Breast epithelium (tissue), 4 donors: ENCODE measurements around the gene HMGB1. TPM values are rescaled to one million over a fixed set of nuclear protein-coding genes. Genes with fewer than 3 reads are reported as not detected.

Experiments used
- DNase-seq, 2 donors: peaks; one replicate each; pipeline ENCODE4 v3.0.0-alpha.2; 2019; ENCODE audit warnings: low spot score in 2 of 2
- H3K27ac ChIP-seq, 2 donors: fragments of 200-600 bp; sonication (generic) in 1 of 2; one replicate each; pipeline ENCODE4 v1.5.1; 2016 to 2019; ENCODE audit warnings: mild to moderate bottlenecking in 1 of 2
- H3K27me3 ChIP-seq, 2 donors: fragments of 200-600 bp; sonication (generic) in 1 of 2; one replicate each; pipeline versions ENCODE4 v1.5.1 to v1.6.0; 2017 to 2019; ENCODE audit warnings: control low read depth in 1 of 2, mild to moderate bottlenecking in 1 of 2
- H3K36me3 ChIP-seq: fragments of 200-600 bp; one replicate; pipeline ENCODE4 v1.5.1; 2019
- H3K4me1 ChIP-seq, 2 donors: fragments of 200-600 bp; sonication (generic); one replicate each; pipeline ENCODE4 v1.5.1; 2016 to 2019; ENCODE audit warnings: control low read depth in 1 of 2
- H3K4me3 ChIP-seq, 3 donors: fragments of 200-600 bp; sonication (generic); 1 replicate in 2 of 3; 2 replicates in 1 of 3; pipeline ENCODE4 v1.5.1; 2016 to 2019; ENCODE audit warnings: mild to moderate bottlenecking in 3 of 3, moderate library complexity in 2 of 3
- H3K9me3 ChIP-seq, 2 donors: fragments of 200-600 bp; sonication (generic) in 1 of 2; one replicate each; pipeline ENCODE4 v1.5.1; 2016 to 2019; ENCODE audit warnings: control low read depth in 1 of 2
- POLR2A ChIP-seq: fragments of 450-650 bp; IDR thresholded peaks from one replicate; pipeline ENCODE4 v1.6.1; 2016; ENCODE audit warnings: antibody characterized with exemption, mild to moderate bottlenecking, moderate library complexity
- POLR2AphosphoS5 ChIP-seq, 3 donors: sonication (generic); formaldehyde crosslinking; IDR thresholded peaks; one replicate each; pipeline ENCODE4 v1.6.1; 2017; ENCODE audit warnings: antibody characterized with exemption in 3 of 3
- intact Hi-C: fragments of 100-400 bp; cut with DNase I; formaldehyde crosslinking; loops from one replicate; pipeline ENCODE4 v1.15.1; 2023; ENCODE audit warnings: low total_unique reads
- total RNA-seq, 3 donors: library from RNA; depleted of rRNA; stranded (reverse); fragments of >200 nt; gene quantifications; one replicate each; pipeline ENCODE4 v1.1.0, GENCODE V29; 2016
- TF ChIP-seq, protein P1 (sequence below), 3 donors: fragments of 450-650 bp; IDR thresholded peaks; one replicate each; pipeline ENCODE4 v1.5.1; 2016 to 2017; ENCODE audit warnings: antibody characterized with exemption in 3 of 3, mild to moderate bottlenecking in 3 of 3, moderate library complexity in 3 of 3

HMGB1 gene
- total RNA-seq, 3 donors from 2014 or later, result 185 to 269 (median 262) TPM

GRCh38 chr13:30415430-30416030 is 50.2 kb downstream of the HMGB1 start:
- Histone ChIP-seq H3K27ac (no peak overlapping the region), H3K4me1 (no peaks in the 10 kb centered on the region), H3K4me3 (no peak overlapping the region), H3K36me3 (no peaks in the 10 kb centered on the region), H3K27me3 (no peaks in the 10 kb centered on the region), H3K9me3 (no peaks in the 10 kb centered on the region)
- TF ChIP-seq POLR2AphosphoS5 (IDR thresholded peaks at IDR 0.05) (no peak), POLR2A (no peak)
- TF ChIP-seq, protein P1, sequence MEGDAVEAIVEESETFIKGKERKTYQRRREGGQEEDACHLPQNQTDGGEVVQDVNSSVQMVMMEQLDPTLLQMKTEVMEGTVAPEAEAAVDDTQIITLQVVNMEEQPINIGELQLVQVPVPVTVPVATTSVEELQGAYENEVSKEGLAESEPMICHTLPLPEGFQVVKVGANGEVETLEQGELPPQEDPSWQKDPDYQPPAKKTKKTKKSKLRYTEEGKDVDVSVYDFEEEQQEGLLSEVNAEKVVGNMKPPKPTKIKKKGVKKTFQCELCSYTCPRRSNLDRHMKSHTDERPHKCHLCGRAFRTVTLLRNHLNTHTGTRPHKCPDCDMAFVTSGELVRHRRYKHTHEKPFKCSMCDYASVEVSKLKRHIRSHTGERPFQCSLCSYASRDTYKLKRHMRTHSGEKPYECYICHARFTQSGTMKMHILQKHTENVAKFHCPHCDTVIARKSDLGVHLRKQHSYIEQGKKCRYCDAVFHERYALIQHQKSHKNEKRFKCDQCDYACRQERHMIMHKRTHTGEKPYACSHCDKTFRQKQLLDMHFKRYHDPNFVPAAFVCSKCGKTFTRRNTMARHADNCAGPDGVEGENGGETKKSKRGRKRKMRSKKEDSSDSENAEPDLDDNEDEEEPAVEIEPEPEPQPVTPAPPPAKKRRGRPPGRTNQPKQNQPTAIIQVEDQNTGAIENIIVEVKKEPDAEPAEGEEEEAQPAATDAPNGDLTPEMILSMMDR (IDR thresholded peaks at IDR 0.05), result no peak
- intact Hi-C loops, result no loop called here
- DNase-seq, result no peak

GRCh38 chr13:30413842-30414241 is 51.9 kb downstream of the HMGB1 start:
- Histone ChIP-seq H3K9me3 (no peaks in the 10 kb centered on the region), H3K4me1 (no peaks in the 10 kb centered on the region), H3K27me3 (no peaks in the 10 kb centered on the region), H3K27ac (no peak overlapping the region), H3K36me3 (no peaks in the 10 kb centered on the region), H3K4me3 (no peak overlapping the region)
- DNase-seq, result no peak
- intact Hi-C loops, result no loop called here
- TF ChIP-seq, protein P1 (IDR thresholded peaks at IDR 0.05), result no peak
- TF ChIP-seq POLR2A (no peak), POLR2AphosphoS5 (IDR thresholded peaks at IDR 0.05) (no peak)

DNA sequence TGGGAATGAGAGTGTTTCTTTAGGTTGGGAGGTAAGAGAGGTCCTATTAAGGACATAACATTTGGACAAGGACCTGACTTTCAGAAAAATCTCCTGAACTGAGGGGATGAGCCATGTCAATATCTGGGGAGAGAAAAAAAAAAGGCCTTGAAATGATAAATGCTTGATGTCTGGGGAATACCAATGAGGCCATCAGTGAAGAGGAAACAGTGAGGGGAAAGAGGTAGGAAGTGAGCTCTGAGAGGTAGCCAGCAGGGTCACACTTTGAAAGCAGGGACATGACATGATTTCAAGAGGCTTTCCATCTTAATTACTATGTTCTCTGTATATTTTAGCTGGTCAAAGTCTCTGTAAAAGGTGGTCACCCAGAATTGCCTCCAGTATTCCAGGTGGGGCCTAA is 53.4 kb downstream of the HMGB1 start:
- intact Hi-C loops, result no loop called here
- no peak overlapping the region for H3K4me3 ChIP-seq
- H3K27ac ChIP-seq, result no peak overlapping the region
- H3K9me3 ChIP-seq, result no peaks in the 10 kb centered on the region
- no peaks in the 10 kb centered on the region for H3K27me3 ChIP-seq
- no peaks in the 10 kb centered on the region for H3K36me3 ChIP-seq
- TF ChIP-seq POLR2AphosphoS5 (IDR thresholded peaks at IDR 0.05) (no peak), POLR2A (no peak)
- TF ChIP-seq, protein P1 (IDR thresholded peaks at IDR 0.05), result no peak
- DNase-seq, result no peak
- no peaks in the 10 kb centered on the region for H3K4me1 ChIP-seq

GRCh38 chr13:30410705-30411125 is 55.0 kb downstream of the HMGB1 start:
- H3K4me1 ChIP-seq, result no peaks in the 10 kb centered on the region
- peak overlapping the region; percentile 76 to 94 for H3K27ac ChIP-seq
- TF ChIP-seq POLR2AphosphoS5 (IDR thresholded peaks at IDR 0.05) (no peak), POLR2A (no peak)
- TF ChIP-seq, protein P1 (IDR thresholded peaks at IDR 0.05), result no peak
- no peaks in the 10 kb centered on the region for H3K36me3 ChIP-seq
- no peak overlapping the region for H3K4me3 ChIP-seq
- intact Hi-C loops, result no loop called here
- no peak for DNase-seq
- no peaks in the 10 kb centered on the region for H3K27me3 ChIP-seq
- H3K9me3 ChIP-seq, result no peaks in the 10 kb centered on the region

- H3K36me3 ChIP-seq, result no peaks in the 10 kb centered on the region
- no peaks in the 10 kb centered on the region for H3K9me3 ChIP-seq
- no peaks in the 10 kb centered on the region for H3K27me3 ChIP-seq
- H3K4me1 ChIP-seq, result no peaks in the 10 kb centered on the region
- DNase-seq, result no peak
- H3K4me3 ChIP-seq, result no peak overlapping the region
- H3K27ac ChIP-seq, result peak overlapping the region; percentile 92 to 94
- intact Hi-C loops, result no loop called here
- TF ChIP-seq POLR2A (no peak), POLR2AphosphoS5 (IDR thresholded peaks at IDR 0.05) (no peak)
- TF ChIP-seq, protein P1 (IDR thresholded peaks at IDR 0.05), result no peak
Measured at GRCh38 chr13:30409886-30410704, 55.6 kb downstream of the HMGB1 start.
